G401 (cell line): ENCODE measurements around the gene DOCK8. TPM values are rescaled to one million over a fixed set of nuclear protein-coding genes. Genes with fewer than 3 reads are reported as not detected.

Experiments
- DNase-seq: peaks from one replicate; pipeline ENCODE4 v3.0.0-alpha.2; 2015; ENCODE audit warnings: low spot score
- in situ Hi-C: cut with HindIII; loops from 2 replicates; pipeline ENCODE4 v1.10.0; 2016; ENCODE audit warnings: low sequenced_read_pairs, mixed read lengths
- total RNA-seq: library from RNA; depleted of rRNA; stranded (reverse); fragments of >200 nt; shearing (Covaris generic); gene quantifications from 2 replicates; pipeline ENCODE4 v1.2.3, GENCODE V29; 2014

The DOCK8 gene
- total RNA-seq, 1 experiment from 2014 or later: not detected

DNA sequence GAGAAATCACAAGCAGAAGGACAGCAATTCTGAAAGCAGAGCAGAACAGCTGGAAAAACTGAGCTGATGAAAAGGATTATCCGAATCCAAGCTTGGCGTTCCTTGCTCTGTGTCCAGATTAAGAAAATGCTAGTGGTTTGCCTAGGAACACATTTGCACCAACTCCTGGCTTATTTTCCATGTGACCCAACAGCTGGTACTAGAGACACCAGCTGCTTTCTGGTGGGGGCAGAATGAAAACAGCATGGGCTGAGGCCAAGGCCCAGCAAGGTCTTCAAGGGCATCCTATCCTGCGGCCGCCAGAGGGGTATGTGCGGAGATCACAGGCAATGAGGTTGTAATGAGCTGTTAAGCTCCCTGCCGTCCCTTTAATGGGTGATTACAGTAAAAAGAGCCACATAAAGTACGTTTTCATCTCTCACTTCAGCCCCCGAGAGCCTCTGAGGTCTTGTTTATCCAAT lies 131.5 kb downstream of the DOCK8 start:
- in situ Hi-C loops: no loop called here
- DNase-seq: no peak

DNA sequence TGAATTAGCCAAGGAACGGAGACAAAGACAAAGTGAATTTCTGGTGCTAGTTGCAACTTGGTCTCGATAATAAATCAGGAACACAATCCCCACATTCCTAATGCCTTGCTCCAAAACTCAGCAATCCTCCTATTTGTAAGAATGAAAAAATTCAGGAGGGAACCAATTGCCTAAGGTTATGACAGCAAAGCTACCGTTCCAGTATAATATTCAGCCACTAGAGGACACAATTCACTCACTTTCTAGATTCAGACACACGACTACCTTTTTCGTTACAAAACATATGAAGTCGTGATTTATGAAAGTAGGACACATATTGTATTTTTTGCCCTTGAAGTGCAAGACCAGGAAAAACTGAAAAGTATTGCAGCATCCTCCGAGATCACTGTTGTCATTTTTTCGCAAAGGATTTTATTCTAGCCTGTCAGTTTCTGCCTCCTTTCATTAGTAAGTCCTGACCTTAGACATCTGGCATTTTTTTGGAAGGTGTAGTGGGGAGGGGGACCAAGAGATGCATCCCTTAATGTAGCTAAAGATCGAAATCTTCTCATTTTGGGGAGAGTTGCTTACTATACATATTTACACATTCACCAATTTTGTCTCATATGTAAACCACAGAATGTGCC lies 133.1 kb downstream of the DOCK8 start:
- DNase-seq: peak; percentile 49
- in situ Hi-C loops: no loop called here

DNA sequence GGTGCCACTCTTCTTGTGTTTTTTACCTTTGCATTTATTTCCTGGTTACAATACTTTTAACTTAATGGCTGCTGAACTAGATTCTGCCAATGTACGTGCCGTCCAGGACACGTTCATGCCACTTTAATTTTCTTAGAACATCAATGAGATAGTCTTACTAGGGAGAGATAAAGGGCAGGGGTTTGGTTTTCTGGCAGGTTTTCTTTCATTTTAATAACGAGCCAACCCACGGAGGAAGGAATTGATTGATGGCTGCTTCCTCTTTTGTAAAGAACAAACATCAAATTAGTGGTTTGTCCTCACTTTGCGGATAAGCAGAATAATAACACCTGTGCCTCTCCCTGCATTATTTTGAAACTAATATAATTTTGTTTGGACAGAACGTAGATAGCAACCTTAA lies 135.7 kb downstream of the DOCK8 start:
- in situ Hi-C loops: no loop called here

DNA sequence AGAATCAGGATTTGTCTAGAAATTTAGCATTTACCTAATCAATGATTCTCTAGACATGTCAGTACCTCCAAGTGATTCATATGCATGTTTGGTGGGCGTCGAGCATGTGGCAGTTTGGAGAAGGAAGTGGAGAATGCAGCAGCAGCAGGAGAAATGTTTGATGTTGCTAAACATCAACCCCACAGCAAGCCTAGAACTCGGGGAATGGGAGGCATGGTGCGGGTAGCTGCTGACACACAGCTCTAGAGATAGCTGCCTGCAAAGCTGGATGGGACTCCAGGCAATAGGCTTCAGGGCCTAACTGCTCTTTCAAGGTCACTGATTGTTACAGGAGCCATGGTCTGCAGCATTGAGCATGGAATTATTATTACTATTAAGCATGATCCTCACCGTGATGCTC lies 137.3 kb downstream of the DOCK8 start:
- in situ Hi-C loops: no loop called here
- no peak for DNase-seq

More for the DNA sequence above, 135.7 kb downstream of the DOCK8 start:
- no peak for DNase-seq

DNA sequence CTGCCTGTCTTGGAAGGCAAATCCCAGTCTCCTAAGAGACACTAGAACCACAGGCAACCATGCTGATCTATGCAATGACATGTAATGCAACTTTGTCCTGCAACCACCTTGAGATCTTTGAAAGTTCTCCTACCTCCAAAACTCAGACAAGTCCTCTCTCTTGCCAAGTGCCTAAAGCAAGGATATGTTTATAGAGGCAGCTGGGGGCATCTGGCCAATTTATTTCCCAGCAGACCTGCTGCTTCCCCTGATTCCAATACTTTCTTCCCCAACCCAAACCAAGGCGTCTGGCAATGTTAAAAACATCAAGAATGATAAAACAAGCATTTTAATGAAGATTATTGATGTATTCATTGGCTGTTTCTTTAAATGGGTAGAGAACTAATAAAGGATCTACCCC lies 138.4 kb downstream of the DOCK8 start:
- in situ Hi-C loops: no loop called here
- DNase-seq: no peak

DNA sequence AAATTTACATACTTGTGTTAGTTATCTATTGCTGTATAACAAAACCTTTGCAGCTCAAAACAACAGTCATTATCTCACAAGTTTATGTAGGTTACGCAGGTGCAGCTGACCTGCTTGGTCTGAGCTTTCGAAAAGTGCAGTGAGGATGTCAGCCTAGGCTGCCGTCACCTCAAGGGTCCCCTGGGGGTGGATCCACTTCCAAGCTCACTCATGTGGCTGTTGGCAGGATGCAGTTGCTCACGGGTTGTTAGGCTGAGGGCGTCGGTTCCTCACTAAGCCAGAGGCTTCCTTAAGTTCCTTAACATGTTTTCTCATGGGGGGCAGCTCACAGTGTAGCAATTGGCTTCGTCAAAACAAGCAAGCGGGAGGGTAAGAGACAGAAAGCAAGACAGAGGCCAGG lies 139.8 kb downstream of the DOCK8 start:
- DNase-seq: no peak
- in situ Hi-C loops: no loop called here

DNA sequence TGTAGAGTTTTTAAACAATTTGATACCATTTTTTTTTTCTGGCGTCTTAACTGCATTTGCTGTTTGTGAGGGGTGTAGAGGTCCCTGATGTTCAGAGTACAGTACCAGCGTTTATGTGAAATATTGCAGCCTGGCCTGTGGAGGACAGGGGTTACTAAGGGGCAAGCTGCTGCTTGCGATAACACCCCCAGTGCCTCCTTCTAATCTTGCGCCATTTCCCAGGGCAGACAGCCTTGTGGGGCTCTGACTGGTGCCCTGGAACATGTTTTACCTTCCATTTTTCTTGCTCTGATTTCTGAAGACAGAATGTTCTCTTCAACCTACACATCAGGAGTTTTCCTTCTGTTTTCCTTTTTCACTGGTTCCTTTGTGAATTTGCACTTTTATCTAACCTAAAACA lies 142.9 kb downstream of the DOCK8 start:
- in situ Hi-C loops: no loop called here
- DNase-seq: no peak

DNA sequence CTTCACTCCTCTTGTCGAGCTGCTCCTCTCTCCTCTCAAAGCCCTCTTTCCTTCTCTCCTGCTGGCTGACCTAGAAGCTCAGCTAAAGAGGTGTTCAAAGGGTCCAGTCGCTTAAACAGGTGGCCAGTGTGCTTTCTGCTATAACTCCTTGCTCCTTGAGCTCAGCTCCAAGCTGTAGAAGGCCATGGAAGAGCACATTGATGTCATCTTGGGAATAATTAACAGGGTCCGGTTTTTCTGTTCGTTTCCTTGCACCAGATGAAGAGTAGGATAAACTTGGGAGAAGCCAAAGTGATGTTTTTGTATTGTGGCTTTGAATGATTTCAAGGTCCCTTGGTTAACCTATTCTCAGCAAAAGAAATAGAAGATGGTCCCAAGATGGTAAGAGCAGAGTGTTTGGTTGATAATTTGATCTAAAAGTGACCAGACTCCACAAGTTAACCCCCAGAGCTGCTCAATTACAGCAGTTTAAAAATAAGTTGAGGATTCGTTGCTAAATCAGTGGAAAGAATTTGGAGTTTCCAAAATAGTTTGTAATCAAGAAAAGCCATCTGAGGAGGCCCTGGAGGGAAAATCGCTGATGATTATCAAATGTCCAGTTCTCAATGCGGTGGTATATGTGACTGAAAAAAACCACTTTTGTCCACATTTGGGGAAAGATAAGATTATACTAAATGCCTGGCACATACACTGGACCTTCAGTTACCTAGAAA lies 148.1 kb downstream of the DOCK8 start:
- in situ Hi-C loops: no loop called here
- DNase-seq: no peak

DNA sequence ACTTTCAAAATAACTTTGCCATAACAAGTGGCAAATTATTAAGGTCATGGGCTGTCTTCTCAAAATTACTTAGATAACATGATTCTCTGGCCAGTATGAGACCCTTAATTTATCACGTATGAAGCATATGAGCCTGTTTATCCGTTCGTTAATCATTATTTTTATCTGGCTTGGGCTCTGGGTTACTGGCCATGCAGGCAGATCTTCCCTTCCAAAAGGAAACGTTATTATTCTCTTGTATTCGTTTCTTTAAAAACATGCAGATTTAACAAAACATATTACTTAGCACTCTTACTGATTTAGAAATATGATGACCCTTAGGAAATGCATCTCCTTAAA lies 148.6 kb downstream of the DOCK8 start:
- DNase-seq: no peak
- in situ Hi-C loops: no loop called here

DNA sequence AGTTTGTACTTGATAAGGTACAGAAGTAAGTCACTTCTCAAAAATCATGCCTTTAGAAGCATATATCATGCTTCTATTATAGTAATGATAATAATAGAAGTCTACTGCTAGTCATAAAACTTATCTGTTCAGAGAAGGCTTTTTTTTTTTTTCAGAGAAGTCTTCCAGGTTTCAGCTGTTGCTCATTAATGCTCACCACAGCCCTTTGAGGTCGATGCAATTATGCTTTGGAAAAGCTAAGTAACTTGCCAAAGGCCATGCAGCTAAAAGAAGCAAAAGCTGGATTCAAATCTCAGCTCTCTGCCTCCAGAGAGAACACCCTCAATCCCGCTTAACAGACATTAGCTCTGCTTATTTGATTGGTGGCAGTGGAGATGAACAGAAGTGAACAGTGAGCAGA lies 150.8 kb downstream of the DOCK8 start:
- DNase-seq: no peak
- in situ Hi-C loops: no loop called here

DNA sequence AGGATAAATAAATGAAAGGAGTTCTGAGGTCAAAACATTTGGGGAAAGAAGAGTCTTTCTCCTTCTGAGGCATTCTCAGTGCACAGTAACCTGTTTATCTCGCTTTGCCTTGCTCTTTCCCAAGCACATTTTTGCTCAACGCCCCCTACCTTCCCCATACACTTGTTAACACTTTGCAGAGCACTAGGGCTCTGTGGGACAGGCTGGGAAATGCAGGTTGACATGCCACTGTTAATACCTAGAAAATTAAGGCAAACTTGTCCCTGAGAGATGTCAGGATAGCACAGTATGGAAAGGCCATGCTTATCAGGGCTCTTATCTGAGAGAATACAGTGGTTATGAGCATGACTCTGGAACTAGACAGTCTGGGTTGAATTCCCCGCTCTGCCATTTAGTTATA lies 152.0 kb downstream of the DOCK8 start:
- in situ Hi-C loops: no loop called here

DNA sequence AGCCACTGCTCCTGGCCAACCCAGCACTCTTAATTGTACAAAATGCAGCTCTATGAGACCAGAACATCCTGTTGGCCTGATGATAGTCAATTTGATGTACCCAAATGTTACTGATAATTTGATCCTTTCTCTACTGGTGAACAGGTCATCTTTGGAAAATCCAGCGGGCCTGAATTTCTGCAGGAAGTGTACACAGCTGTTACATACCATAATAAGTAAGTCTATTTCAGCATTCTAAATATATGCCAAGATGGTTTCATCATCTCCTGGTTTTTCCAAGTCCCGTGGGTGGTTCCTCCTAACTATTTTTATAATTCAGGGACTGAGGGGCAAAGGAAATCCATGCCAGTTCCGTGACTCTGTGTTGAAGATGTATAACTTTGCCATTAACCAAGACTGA lies 155.4 kb downstream of the DOCK8 start:
- in situ Hi-C loops: no loop called here
- DNase-seq: no peak

More for the DNA sequence above, 152.0 kb downstream of the DOCK8 start:
- no peak for DNase-seq

DNA sequence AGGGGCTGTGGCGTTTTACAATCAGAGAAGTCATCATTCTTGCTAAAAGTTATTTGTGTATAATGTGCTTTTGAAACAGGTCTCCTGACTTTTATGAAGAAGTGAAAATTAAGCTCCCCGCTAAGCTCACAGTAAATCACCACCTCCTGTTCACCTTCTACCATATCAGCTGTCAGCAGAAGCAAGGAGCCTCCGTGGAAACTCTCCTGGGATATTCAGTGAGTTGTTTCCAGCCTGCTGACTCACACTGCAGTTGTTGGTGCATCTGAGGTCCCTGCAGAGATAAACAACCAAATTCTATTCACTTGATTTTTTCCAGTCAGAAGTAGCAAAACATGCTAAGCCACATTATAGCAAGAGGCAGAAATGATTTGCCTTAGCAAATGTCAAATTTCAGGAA lies 156.7 kb downstream of the DOCK8 start:
- DNase-seq: no peak
- in situ Hi-C loops: no loop called here

DNA sequence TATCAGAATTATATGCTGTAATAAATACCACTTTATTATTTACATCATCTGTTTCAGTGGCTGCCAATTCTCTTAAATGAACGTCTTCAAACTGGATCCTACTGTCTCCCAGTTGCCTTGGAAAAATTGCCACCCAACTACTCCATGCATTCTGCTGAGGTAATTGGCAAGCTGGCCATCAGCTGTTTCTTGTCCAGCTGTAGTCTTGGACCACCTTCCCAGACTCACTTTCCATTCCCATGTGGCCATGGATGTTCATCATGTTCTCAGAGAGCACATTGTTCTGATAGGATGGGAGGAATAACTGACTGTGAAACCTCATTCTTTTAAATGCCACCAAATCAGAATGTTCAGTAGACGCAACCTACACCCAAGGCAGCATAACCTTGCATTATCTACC lies 157.5 kb downstream of the DOCK8 start:
- in situ Hi-C loops: no loop called here
- no peak for DNase-seq

DNA sequence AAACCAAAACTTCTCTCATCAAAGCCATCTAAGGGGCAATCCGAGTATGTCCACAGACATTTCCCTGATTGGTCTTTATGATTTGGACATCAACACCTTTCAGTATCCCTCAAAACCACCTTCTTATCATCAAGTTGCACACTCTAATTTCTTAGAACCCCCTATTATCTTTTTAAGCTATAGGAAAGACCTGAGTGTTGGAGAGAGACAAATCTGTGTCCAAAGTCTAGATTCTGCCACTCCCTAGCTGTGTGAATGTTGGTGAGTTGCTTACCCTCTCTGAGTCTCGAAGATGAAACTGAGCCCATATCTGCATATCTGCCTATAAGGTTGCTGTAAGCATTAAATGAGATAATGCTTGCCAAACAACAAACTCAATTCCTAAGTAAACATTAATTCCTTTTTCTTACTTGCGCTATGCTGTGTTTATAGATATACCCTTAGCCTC lies 159.1 kb downstream of the DOCK8 start:
- DNase-seq: no peak
- in situ Hi-C loops: no loop called here

DNA sequence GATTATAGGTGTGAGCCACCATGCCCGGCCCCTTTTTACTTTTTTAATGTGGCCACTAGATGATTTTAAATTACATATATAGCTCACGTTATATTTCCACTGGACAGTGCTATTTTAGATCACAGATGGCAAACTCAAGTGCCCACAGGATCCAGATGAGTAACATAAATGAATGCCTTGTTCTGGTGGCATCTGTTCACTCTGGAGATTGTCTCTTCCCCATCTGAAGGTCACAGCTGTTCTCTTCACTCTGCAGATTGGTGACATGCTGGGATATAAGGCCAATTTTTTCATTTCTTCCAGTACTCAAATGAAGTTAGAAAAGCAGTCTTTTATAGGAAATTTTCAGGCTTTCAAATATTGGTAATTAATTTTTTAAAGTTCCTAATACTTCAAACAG lies 160.1 kb downstream of the DOCK8 start:
- in situ Hi-C loops: no loop called here
- no peak for DNase-seq

DNA sequence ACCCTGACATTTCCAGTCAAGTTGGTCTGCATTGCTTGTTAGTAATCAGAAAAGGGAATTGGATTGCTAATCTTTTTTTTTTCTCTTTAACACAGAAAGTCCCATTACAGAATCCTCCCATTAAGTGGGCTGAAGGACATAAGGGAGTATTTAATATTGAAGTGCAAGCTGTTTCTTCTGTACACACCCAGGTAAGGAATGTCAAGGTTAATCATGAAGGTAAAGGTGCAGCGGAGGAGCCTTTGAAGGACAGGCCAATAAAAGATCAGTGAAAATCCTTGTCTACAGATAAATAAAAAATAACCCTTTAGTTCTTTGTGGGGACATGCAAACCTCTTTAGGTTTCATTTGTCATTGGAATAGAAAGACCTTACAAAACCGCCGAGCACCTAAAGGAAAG lies 161.4 kb downstream of the DOCK8 start:
- in situ Hi-C loops: no loop called here
- DNase-seq: no peak

DNA sequence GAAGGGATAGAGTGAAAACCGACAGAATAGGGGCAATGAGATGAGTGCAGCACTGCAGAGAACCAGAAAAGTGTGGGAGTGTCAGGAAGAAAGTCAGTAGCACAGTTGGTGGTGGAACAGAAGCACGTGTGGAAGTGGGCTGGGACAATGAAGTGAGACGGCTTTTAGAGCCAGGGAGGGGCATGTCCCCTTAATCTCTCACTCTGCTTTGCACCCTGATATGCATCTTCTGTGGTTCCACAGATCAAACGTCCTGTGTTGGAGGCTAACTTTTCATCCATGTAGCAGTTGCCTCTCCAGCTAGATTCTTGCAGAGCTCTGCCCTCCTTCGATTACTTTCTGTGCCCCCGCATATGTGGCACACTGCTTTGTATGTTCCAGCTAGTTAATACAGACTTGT lies 163.6 kb downstream of the DOCK8 start:
- in situ Hi-C loops: no loop called here
- DNase-seq: no peak

DNA sequence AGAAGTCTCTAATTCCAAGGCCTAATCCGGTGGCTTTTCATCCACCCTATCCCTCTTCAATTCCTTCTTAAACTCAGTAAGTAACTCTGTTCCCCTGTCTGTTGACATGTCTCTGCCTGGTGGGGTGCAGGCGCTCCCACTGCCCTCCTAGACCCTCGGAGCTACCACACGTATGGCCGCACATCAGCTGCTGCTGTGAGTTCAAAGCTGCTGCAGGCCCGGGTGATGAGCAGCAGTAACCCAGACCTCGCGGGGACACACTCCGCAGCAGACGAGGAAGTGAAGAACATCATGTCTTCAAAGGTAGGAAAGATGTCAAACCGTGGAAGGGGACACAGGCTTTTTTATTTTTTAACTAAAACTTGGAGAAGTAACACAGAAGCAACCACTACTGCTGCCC lies 167.7 kb downstream of the DOCK8 start:
- in situ Hi-C loops: no loop called here
- no peak for DNase-seq

DNA sequence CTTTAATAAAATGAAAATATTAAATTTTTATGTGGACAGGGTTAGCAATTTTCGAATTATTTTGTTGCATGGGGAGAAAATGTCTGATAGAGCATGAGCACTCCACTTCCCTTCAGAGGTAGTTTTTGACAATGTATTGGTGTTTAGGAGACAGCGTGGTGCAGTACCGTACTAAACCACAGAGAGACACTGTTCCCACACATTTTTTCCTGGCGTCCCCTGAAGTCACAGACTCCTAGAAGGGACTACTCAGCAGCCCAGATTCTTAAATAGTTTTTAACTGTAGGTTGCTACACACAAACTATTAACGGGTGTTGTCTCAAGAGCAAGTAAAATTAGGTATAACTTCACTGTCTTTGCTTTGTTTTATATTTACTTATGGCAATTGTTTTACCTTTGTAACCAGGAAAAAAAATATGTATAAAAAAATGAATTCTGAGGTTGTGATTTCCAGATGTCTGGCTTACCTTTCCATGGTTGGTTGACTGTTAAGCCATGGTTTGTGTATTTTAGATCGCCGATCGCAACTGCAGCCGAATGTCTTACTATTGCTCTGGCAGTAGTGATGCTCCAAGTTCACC lies 171.2 kb downstream of the DOCK8 start:
- in situ Hi-C loops: no loop called here
- peak; percentile 55 for DNase-seq

DNA sequence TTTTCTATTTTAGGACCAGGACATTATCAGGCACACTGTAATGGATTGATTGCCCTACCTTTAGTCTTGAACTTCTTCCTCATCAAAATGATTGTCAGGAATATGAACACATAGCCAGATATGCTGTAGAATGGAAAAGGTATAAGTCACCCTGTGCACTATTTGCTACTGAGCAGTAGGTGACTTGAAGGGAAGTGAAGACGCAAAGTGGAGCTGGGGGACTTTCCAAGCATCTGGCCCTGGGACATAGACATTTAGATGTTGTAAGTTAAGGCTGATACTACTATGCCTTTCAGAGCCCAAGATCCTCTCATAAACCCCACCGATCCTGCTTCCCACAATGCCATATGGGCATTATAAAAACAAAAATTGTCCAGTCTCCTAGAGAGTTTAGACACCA lies 174.5 kb downstream of the DOCK8 start:
- DNase-seq: no peak
- in situ Hi-C loops: no loop called here
